Smooth muscle cell of the brain vasculature (primary cell): Measurements from ENCODE around the gene SEBOX.
A peak's percentile ranks its signal among the peaks of the same experiment; 100 is the strongest.

Experiments used
- DNase-seq: peaks from one replicate; pipeline ENCODE4 v3.0.0-alpha.2; 2012; ENCODE audit warnings: low read depth, low spot score

SEBOX gene

GRCh38 chr17:28368915-28369683, 4.1 kb upstream of the SEBOX start:
- DNase-seq: no peak

DNA sequence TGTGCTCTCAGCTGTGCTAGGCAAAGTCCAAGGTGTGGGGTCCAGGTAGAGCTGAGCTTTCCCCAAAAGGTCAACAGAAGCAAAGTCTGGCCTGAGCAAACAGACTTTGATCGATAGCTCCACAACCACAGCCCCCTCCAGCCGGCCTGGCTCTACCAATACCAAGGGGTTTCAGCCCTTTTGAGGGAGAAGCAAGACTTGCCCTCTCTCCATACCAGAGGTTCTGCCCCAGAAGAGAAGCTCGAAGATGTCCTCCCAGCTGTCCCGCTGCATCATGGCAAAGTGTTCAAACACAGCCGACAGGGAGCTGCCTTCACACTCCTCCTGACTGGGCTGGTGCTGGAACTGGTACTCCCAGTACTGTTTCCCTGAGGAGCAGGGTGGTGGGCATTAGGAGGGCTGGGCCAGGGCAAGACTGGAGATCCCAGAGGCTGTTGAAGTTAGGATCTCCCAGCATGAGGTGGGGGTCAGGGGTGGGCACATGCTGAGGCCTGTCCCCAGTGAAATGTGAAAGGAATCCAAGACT, 3.4 kb upstream of the SEBOX start:
- DNase-seq: no peak

DNA sequence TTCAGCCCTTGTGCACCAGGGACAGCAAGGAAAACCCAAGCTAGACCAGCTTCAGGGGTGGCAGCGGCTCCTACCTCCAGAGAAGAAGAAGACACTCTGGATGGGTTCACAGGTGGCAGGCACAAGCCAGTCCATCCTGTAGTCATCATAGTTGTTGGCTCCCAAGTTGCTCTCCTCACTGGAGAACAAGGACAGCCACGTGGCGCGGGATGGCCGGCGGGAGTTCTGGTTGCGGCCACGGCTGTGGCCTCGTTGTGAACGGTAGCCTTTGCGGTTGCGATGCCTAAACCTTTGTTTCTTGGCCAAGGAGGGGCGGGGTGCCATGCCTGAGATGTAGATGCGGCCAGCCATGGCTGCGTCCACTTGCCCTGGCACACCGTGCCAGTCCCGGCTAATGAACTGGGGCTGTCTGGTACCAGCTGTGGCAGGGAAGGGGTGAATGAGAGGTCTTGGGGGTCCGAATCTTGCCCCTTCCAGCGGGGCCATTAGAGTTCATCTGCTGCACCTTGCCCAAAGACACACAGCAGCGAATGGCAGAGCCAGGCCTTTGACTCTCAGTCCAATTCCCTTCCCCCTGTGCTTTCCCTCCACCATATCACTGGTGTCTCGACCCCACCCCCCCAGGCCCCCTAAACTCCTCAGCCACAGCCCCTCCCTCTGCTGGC, 2.8 kb upstream of the SEBOX start:
- DNase-seq: no peak

GRCh38 chr17:28366605-28367004, 1.6 kb upstream of the SEBOX start:
- DNase-seq: no peak

- DNase-seq: no peak
Observed at GRCh38 chr17:28365487-28365886, 488 bp upstream of the SEBOX start.

GRCh38 chr17:28363776-28364650, 986 bp downstream of the SEBOX start:
- DNase-seq: no peak

- DNase-seq: no peak
Observed at GRCh38 chr17:28363186-28363585, 1.8 kb downstream of the SEBOX start.

DNA sequence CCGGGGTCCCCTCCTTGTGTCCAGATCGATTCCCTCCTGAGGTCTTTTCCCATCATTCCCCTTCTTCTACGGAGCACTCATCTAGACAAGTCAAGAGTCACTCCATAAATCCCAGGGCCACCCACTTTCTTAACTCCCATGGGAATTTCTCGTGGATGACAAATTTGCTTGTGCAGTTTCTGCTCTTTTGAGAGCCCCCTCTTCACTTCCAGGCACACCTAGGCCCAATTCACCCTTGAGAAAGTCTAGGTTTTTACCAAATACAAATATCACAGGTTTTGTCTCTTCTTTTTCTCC, 7.2 kb downstream of the SEBOX start:
- no peak for DNase-seq

DNA sequence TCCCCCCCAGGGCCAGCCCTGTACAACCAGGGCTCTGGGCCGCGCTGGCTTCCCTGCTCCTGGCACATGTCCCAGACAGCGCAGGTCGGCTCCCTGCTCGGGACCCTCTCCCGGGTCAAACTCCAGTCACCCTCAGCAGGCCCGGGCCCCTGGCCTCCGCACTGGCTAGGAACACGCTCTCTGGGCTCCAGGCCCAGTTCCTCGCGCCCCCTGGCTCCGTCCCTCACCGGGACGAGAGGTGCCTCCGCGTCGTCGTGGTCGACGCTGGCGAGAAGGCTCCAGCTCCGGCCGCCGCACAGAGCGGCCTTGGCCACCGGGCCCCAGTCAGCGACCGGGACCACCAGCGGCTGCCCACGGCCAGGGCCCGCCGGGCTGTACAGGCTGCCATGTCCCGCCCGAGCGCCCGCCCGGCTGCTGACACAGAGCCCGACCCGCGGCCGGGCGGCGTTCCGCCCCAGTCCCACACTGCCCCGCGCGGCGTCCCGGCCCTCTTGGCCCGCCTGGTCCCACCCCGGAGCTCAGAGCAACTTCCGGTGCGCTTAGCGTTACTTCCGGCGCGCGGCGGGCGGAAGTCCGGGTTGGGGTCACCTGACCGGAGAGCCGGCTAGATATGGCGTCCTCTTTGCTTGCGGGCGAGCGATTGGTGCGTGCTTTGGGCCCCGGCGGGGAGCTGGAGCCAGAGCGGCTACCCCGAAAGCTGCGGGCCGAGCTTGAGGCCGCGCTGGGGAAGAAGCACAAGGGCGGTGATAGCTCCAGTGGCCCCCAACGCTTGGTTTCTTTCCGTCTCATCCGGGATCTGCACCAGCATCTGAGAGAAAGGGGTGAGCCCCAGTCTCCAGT, 7.7 kb downstream of the SEBOX start, which contains the start of gene POLDIP2:
POLDIP2 (minus strand) TSS at position 467 of the 840 bp plus-strand sequence; CDS start at position 388, 79 bp downstream.
- peak; percentile 83 for DNase-seq

GRCh38 chr17:28350271-28350670, 14.7 kb downstream of the SEBOX start:
- DNase-seq: no peak

DNA sequence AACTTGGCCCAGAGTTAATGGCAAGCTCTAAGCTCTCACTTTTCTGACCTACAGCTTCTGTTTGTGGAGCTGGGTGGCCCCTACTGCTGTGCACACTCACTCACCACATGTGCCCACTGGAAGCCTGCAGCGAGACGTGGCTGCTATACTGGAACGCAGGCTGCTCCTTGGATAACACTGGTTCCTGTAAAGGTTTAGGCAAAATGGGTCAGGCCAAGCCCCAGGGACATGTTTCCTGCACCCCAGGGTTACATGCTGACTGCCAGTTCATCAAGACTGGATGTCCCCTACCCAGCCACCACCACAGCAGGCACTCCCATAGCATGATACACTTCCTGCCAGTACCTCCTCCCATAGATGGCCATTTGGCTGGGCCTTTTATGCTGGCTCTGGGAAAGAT, 16.0 kb downstream of the SEBOX start:
- DNase-seq: no peak

GRCh38 chr17:28347261-28347891, 17.6 kb downstream of the SEBOX start:
- no peak for DNase-seq

DNA sequence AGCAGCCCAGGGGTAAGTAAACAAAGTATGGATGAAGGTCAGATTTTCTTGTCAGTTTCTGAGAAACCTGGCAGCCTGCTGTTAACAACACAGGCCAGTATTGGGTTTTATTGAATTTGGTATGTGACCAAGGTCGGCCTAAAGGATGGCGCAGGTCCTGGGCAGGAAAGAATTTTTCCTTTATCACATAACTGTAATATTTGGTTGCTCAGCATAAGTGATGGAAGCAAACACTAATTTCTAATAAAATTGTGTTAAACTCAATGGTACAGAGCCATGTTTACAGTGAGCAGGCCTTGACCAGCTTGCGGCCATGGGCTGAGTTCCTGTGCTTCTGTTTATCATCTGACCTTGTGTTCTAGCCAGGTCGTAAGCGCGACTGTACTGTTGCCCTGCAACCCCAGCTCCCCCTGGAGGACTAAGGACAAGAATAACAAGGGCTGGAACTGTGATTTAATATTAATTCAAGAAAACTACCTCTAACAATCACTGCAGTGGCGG, 18.2 kb downstream of the SEBOX start:
- no peak for DNase-seq

DNA sequence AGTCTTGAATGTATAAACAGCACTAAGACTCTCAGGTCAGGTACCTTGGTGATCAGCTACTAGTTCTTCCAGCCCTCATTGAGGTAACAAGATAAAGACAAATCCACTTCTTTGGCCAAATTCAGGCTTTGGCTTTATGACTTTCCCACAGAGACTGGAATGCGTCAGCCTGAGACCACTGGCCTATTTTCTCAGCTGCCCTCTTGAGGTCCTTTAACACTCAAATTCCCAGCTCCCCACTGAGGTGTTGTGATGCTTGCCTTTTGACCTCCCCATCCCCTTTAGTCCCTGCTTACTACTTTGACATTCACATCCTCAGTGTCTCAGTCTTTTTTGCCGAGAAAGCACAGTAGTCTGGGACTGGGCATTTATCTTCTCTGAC, 18.8 kb downstream of the SEBOX start:
- no peak for DNase-seq

DNA sequence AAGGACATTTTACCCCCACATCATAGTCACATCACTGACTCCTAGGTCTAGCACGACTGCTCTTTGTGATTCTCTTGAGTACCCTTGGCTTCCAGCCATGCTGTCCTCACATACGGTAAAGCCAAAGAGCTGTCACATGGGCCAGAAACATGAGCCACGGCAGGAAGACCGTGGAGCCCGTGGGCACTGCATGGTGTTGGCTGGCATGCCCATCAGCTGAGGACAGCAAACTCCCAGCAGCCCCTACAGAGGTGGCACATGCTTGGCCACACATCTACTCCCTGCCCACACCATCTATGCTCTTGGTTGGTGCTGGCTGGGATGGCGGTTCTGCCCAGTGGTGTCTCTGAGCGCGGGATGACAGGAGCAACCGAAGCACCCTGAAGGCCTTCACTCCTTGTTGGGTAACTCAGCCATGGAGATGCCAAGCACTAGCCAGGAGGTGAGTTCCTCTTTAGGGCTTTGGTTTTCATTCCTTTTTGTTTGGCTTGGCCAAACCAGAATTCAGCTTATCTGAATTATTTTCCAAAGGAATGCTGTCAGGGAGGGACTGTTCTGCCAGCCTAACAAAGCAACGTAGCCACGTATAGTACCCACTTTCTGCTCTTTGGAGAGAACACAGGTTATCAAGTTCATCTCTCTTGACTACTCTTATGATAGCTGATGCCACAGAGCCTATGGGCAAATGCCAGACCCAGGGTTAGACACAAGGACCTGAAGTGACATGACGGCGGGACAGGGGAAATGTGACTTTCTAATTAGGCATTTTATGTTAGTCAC, 19.4 kb downstream of the SEBOX start:
- no peak for DNase-seq

DNA sequence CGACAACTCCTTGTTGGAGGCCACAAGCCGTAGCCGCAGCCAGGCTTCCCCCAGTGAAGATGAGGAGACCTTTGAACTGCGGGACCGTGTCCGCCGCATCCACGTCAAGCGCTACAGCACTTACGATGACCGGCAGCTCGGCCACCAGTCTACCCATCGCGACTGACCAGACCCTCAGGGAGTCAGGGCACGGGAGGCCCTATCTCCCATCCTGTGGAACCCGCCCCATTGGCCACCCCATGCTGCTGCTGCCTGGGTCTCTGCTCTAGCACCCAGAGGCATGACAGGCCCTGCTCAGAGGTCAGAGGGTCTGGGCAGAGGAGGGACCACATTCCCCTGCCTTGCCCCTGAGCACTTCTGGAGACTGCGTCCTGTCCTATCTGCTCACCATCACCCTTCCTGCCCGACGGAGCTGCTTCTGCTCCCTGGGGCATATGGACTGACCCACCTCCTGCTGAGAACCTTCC, 20.5 kb downstream of the SEBOX start:
- DNase-seq: no peak

- DNase-seq: no peak
Observed at GRCh38 chr17:28344011-28344410, 21.0 kb downstream of the SEBOX start.

- DNase-seq: no peak
Observed at GRCh38 chr17:28343491-28343932, 21.5 kb downstream of the SEBOX start.

DNA sequence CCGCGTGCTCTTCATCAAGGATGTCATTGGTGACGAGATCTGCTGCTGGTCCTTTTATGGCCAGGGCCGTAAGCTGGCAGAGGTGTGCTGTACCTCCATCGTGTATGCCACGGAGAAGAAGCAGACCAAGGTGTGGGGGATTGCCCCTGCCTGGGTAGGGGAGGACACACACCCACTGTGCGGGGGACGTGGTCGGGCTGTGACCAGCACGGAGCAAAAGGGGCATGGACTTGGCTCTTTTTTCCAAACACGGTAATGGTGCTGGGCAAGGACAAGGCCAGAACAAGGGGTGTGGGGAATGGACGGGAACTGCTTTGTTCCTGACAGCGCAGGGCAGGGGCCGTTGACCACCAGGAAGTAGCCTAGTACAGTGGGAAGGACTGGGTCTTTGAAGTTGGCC, 22.7 kb downstream of the SEBOX start:
- no peak for DNase-seq

DNA sequence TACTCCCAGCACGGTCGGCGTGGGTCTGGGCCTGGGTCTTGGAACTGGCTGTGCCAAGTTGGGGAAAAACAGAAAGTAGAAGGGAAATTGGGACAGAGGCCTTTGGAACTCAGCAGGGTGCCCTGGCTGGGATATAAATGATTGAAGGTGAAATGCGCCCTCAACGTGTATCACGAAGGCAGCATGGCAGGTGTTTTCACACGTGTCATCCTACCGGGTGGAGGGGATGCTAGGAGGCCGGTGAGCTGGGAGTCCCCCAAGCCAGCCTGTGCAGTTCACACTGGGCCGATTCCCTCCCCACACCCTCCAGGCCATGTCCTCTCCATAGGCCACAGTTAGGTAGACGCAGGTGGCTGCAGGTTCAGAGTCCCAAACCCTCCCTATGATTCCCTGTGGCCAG, 23.5 kb downstream of the SEBOX start:
- DNase-seq: no peak
